NT2/D1 (cell line): ENCODE data around the gene PTPRT.

Experiments
- SUZ12 ChIP-seq: IDR thresholded peaks from 2 replicates; pipeline ENCODE4 v1.6.1; 2011; ENCODE audit not compliant: insufficient read length, insufficient read depth; ENCODE audit errors: extremely low read depth
- ZNF274 ChIP-seq: IDR thresholded peaks from 2 replicates; pipeline ENCODE4 v1.6.1; 2011; ENCODE audit warnings: mild to moderate bottlenecking, low read depth, low read length

DNA sequence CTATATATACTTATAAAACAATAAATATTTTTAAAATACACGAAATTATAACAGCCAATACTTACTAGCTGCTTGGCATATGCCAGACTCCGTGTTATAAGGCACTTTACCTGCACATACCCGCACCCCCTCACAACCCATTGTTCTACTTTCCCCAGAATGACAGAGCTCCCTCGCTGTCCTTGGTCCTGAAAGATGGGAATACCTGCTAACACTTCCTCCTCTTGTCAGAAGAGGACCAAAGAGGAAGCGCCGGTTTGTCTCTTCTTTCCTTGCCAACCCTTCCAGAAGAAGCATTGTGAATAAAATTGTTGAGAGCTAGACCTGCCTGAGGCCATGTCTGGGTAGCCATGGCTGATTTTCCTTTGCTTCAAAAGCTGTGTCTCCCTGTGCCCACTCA lies 149.3 kb downstream of the PTPRT start:
- TF ChIP-seq ZNF274: no peak
- no peak for TF ChIP-seq SUZ12
